NCI-H2227 treated with DMSO at 0.1 percent for 48 hours (cell line): ENCODE measurements around the gene PRH2.

Source experiments
- DNase-seq: peaks from one replicate; lab custom pipeline; 2025; lab: John Stamatoyannopoulos, UW

The PRH2 gene

GRCh38 chr12:10960211-10960610, 31.2 kb downstream of the PRH2 start:
- DNase-seq: no peak

- no peak for DNase-seq
These were observed 36.4 kb downstream of the PRH2 start for GRCh38 chr12:10965476-10965875.

GRCh38 chr12:10966314-10966713, 37.3 kb downstream of the PRH2 start:
- no peak for DNase-seq

- DNase-seq: no peak
These were observed 38.4 kb downstream of the PRH2 start for GRCh38 chr12:10967409-10967808.

GRCh38 chr12:10968765-10969456, 39.9 kb downstream of the PRH2 start:
- no peak for DNase-seq

GRCh38 chr12:10974965-10975364, 45.9 kb downstream of the PRH2 start:
- no peak for DNase-seq

- DNase-seq: no peak
These were observed 53.2 kb downstream of the PRH2 start for GRCh38 chr12:10982244-10982643.
